Superior temporal gyrus (tissue), 1 donor: ENCODE data around the gene SDK2.

Source experiments
- DNase-seq: peaks from one replicate; pipeline ENCODE4 v3.0.0-alpha.2; 2016; ENCODE audit errors: extremely low spot score

The SDK2 gene

GRCh38 chr17:73586275-73586832 lies 57.9 kb downstream of the SDK2 start:
- DNase-seq = no peak

DNA sequence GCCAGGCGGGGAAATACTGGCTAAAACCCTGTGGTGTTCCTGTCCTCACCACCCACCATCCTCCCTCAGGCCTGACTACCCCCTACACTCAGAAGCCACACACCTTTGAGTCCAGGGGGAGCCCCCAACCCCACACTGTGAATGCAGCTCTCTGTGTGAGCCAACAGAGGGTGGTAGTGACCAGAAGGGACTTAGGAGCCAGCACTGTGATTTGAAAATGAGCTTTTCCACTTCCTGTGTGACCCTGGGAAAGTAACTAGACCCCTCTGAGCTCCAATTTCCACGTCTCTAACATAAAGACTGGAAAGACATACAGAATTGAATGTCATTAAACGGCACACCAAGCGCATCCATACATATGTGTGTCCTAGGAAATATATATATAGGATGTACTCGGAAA lies 58.7 kb downstream of the SDK2 start:
- no peak for DNase-seq

- DNase-seq = no peak
These were observed 59.3 kb downstream of the SDK2 start for GRCh38 chr17:73584987-73585386.

GRCh38 chr17:73584049-73584448 lies 60.2 kb downstream of the SDK2 start:
- no peak for DNase-seq

DNA sequence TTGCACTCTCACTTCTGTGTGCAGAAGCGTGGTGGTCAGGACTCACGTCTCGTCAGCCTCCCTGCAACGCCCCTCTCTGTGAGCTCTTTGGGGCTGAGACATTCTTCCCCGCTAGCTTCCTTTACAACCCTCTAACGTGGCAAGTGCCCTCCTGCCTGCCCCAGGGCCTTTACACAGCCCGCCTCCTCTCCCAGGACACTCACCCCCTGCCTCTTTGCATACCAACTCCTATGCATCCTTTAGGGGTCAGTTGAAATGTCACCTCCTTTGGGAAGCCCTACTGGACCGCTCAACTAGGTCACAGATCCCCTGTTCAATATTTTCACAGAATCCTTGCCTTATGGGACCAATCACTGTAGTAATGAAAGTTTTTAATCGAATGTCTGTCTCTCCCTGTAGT lies 61.4 kb downstream of the SDK2 start:
- DNase-seq = no peak

- no peak for DNase-seq
These were observed 61.9 kb downstream of the SDK2 start for GRCh38 chr17:73582359-73582758.

DNA sequence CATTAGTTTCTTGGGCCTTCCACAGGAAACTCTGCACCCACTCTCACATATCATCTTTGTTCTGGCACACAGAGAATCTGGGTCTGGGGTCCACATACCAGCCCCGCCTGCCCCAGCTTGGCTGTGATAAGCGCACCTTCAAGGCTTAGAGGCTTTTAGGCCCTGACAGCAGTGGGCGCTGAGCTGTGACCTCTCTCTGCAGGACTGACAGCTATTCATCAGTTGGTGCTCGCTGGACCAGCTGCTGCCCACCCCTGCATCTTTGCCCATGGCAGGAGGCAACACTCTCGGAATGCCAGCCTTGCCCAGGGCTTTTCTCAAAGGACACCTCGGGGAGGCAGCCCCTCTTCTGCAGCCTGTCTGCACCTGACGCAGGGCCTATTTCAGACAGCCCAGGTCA lies 62.9 kb downstream of the SDK2 start:
- DNase-seq = no peak

DNA sequence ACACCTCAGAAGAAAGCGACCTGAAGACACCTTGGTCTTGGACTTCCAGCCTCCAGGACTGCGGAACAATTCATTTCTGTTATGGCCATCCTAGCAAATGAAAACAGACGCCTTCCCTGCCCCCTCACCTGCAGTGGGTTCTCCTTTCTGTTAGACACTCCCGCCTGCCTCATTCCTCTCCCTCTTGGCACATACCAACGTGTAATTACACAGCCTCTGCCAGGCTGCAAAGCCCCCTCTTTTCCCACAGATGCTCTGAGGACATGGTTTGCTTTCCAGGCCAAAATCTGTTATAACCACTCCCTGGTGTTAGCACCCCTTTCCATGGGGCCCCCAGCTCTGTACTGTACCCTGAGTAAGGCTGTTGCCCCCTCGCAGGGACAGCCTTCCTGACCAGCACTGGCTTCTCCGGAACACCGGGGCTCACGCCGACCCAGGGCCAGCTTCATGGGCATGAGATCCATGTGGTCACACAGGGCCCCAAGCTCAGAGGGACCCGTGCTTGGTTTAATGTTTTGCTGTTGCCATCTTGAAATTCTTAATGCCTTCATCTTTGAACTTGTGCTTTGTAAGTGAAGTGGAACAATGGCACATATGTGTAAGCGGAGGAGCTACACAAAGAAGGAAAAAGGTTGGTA lies 64.1 kb downstream of the SDK2 start:
- DNase-seq = no peak

- DNase-seq = no peak
These were observed 67.6 kb downstream of the SDK2 start for GRCh38 chr17:73576556-73577098.

GRCh38 chr17:73575470-73576221 lies 68.6 kb downstream of the SDK2 start:
- no peak for DNase-seq

GRCh38 chr17:73571511-73572130 lies 72.6 kb downstream of the SDK2 start:
- no peak for DNase-seq

- no peak for DNase-seq
These were observed 74.4 kb downstream of the SDK2 start for GRCh38 chr17:73569762-73570319.

DNA sequence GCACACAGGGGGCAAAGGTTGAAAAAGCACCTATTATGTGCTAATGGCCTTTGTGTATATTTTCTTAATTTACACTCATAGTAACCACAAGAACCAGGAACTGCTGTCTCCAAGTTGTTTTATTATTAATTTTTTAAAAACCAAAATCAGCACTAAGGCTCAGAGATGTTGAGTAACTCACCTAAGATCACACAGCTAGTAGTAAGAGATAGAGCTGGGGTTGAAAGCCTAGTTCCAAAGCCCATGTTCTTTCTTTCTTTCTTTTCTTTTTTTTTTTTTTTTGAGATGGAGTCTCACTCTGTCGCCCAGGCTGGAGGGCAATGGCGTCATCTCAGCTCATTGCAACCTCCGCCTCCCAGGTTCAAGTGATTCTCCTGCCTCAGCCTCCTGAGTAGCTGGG lies 75.3 kb downstream of the SDK2 start:
- DNase-seq = no peak

GRCh38 chr17:73566905-73567782 lies 77.1 kb downstream of the SDK2 start:
- DNase-seq = no peak

- no peak for DNase-seq
These were observed 79.4 kb downstream of the SDK2 start for GRCh38 chr17:73564843-73565242.

GRCh38 chr17:73562896-73563295 lies 81.3 kb downstream of the SDK2 start:
- DNase-seq = no peak

GRCh38 chr17:73561111-73561510 lies 83.1 kb downstream of the SDK2 start:
- DNase-seq = no peak

DNA sequence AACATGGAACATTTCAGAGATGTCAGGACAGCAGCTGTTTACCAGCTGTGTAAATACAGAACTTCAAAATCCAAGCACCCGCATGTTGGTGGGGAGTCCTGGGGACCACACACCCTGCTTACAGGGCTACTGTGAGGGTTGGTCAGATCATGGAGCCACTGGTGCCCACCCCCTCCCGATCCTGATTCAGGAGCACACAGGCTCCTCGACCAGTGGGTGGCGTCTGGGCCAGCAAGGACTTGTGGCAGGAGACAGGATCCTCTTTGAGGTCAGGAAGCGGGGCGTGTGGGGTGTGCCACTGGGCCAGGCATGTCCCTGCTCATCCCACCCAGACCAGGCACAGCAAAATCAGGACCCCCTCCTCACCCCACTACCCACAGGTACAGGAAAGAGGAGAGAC lies 83.6 kb downstream of the SDK2 start:
- DNase-seq = no peak

- DNase-seq = no peak
These were observed 84.7 kb downstream of the SDK2 start for GRCh38 chr17:73559532-73559931.

DNA sequence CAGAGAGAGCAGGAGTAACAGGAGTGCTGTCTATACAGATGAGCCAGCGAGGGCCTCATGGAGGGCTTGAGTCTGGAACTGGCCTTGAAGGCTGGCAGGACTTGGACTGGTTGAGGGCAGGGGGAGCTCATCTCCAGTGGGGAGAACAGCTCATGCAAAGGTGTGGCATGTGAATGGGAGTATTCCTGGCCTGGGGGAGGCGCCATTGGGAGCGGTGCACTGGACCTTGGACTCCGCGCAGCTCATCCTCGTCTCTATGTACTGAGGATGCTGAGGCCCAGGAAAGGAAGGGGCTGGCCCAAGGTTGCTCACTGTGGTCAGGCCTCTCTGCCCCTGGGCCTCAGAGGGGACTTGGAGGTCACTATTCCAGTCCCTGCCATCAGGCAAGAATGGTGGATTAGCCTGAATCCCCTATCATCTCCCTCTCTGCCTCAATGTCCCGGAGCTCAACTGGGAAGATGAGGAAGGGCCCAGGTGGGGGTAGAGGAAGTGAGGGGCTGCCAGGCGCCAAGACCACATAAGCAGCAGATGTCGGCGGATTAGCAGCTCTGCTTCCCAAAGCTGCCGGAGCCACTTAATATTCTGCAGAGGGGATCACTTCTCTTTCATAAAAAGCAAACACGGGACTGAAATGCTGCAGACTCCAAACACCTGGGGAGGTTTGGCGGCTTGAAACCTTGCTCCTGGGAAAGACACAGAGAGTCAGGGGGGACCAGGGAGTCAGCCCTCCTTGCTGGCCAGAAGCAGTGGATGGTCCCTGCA lies 88.9 kb downstream of the SDK2 start:
- DNase-seq = no peak
